GM21515 (cell line): Measurements from ENCODE around the gene SLC6A11.

Source experiments
- ATAC-seq: cut with Tn5 transposase; IDR thresholded peaks from one replicate; pipeline ENCODE4 v1.9.1; 2021; ENCODE audit not compliant: unreplicated experiment

SLC6A11 gene

DNA sequence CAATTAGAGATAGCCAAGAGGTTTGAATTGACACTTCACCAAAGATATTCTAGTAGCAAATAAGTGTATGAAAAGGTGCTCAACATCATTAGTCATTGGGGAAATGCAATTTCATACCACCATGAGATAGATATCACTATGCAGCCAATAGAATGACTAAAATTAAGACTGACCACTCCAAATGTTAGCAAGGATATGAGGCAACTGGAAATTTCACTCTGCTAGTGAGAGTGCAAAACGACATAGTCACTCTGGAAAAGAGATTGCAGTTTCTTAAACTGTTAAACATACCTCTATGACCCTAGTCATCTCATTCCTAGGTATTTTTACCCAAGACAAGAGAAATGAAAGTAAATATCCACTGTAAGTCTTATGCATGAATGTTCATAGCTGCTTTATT, 27.6 kb upstream of the SLC6A11 start:
- ATAC-seq = no peak

DNA sequence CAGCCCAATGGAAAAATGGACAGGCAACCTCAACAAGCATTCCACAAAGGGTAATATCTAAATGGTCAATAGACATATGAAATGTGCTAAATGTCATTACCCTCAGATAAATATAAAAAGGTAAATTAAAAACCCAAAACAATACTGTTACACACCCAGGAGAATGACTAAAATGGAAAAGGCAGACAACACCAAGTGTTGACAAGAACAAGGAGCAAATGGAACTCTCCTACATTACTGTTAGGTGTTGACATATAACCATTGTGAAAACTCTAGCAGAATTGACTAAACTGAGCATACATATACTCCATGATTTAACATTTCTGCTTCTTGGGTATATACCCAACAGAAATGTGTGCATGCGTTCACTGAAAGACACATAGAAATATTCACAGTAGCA, 25.3 kb upstream of the SLC6A11 start:
- no peak for ATAC-seq

DNA sequence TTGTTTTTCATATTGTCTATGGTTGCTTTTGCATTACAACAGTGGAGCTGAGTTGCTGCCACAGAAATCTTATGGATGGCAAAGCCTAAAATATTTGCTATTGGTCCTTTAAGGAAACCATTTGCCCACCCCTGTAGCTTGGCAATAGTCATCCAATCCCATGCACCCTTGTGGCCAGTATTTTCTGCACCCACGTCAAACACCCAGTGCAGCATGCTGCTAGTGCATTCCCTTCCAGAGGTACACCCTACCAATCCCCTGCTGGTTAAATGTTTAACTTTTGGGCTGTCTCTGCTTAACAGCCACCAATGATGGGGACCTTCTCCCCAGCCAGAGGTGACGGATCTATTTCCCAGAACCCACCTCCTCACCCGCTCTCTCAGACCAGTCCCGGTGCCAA, 23.8 kb upstream of the SLC6A11 start:
- no peak for ATAC-seq

DNA sequence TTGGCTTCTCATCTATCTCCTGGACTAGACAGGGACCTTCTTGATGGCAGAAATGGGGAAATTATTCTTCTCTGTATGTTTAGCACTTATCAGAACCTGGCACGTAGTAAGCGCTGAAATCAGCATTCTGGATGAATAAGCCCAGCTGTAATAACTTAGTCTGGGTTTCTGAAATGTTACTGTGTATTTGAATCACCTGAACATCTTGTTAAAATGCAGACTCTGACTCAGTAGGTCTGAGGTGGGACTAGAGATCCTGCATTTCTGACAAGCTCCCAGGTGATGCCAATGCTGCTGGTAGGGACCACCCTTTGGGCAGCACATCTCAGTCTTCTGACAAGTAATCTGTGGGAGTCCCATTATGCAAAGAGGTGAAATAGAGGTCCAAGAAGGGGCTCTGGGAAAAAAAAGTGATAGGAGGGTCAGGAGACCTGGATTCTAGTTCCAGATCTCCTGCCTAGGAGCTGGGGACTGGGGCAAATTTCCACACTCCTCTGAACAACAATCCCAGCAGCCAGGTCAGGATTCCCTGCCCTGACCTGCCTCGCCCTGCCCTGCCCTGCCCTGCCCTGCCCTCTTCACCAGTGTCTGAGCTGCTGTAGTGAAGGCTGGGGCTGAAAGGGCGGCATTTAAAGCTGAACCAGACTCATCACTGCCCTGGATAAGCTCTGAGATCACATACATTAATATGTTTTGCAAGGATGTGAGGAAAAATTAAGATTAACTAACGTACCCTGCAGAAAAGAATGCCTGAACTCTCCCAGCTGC, 17.2 kb upstream of the SLC6A11 start:
- ATAC-seq = no peak

DNA sequence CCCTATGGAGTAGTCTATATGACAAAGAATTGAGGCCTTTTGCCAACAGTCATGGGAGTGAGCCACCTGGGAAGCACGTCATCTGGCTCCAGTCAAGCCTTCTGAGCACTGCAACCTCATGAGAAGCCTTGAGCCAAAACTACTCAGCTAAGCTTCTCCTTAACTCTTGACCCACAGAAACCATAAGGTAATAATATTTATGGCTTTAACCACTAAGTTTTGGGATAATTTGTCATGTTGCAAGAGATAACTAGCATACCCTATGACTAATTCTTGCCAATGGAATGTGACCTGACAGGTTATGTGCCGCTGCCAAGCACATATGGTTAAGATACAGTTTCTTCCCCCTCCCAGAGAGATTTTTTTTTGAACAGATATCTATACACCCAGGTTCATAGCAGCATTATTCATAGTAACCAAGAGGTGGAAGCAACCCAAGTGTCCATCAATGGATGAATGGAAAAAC, 11.8 kb upstream of the SLC6A11 start:
- ATAC-seq = no peak

DNA sequence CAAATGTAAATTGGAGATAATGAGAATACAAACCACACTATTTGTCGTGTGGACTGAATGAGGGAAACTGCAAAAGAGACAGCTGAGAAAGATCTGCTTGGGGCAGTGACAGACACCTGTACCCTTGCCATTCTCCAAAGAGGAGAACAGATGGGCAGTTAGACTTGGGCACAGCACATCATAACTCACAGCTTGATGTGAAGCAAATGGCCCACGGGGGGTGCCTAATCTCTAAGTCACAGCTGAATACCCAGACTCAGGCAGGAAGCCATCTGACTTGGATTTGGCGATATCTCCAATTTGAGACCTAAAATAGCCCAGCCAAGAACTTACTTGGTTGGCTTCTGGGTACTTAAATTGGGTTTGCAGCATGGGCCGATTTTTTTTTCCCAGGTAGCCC, 10.0 kb upstream of the SLC6A11 start:
- no peak for ATAC-seq

DNA sequence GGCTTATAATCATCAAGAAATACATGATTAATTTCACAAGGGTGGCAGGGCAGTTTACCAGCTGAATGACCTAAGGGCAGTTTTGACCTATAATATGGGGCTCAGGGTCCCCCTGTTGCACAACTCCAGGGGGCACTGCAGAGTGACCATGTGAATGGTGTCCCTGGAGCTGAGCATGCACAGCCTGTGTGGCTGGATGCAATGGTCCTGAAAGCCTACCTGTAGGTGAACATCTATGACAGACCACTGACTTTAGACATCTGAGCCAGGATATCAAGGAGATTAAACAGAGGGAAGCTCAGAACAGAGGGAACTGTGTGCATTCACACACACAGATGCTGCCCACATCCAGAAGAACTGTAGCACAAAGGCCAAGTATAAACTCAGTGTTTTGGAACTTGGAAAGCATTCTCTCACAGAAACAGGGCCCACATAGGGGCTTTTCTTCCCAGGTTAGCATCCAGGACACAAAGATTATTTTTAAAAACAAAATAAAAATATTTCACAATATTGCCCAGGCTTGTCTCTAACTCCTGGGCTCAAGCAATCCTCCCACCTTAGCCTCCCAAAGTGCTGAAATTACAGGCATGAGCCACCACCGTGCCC, 7.8 kb upstream of the SLC6A11 start:
- ATAC-seq = no peak

DNA sequence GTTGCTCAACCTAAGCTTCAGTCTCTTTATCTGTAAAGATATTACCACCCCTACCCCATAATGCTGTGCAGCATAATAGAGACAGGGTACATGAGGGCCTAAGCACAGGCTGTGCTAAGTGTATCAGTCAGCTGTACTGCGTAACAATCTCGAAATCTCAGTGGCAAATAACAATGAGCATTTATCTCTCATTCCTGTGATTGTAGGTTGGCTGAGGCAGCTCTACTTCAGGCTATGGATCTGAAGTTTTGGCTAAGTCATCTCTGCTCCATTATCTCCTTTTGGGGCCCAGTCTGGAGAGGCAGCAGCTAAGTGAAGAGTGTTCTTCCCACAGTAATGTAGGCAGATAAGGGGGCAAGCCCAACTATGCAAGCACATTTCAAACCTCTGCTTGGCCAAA, 7.1 kb upstream of the SLC6A11 start:
- ATAC-seq = no peak

DNA sequence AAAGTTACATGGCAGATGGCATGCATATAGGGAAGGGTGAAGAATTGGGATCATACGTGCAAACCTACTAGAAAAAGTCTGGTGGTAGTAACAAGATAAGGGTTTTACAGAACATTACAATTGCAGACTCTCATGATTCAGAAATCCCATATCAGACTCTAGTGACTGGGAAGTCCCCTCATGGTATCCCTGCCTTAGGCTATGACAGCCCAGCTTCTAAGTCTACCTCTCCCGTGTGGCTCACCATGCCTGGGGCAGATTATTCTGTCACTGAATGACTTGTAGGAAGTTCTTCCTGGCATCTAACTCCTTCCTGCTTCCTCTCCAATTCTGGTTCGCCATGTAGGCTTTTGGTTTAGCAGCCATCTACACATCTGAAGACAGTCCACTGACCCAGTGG, 5.7 kb upstream of the SLC6A11 start:
- no peak for ATAC-seq

DNA sequence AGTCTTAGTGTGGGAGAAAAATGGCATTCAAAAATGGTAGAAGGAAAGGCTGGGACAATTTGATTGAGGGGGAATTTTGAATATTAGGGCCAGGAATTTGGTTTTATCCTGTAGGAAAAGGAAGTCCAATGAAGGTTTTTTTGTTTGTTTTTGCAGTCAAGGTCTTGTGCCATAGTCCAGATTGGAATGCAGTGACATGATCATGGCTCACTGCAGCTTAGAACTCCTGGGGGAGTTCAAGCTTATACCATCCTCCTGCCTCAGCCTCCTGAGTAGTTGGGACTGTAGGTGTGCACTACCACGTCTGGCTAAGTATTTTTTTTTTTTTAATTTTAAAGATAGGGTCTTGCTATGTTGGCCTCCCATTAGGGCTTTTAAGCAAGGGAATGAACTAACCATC, 2.6 kb upstream of the SLC6A11 start:
- no peak for ATAC-seq

DNA sequence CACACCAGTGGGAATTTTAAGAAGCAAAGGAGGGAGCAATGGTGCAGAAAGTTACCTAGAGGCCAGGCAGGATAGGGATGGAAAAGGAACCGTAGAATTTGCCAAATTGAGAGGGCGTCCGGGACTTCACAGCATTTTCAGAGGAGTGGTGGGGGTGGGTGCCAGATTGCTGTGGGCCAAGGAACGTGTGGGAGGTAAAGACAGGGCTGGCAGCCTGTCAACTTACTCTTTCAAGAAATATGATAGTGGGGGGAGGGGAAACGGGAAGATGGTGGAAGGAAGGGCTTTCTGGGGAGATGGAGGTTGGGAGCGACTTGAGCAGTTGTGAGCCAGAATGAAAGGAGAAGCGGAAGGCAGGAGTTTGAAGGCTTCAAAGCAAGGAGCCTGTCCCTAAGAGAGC, 1.4 kb upstream of the SLC6A11 start:
- ATAC-seq = no peak

DNA sequence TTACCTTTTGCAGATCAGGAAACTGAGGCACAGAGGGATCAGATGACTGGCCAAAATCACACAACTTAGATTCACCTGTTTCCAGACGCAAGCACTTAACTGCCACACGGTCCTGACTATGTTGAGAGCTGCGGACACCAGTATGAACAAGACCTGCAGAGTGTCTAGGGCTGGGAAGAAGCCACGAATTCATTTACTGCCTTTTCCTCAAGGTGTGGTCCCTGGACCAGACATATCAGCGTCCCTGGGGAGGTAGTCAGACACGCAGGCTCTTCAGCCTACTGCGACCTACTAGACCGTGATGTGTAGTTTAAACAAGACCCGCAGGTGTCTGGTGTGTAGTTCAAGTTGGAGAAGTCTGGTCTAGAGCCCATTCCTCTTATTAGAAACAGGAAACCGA, 541 bp upstream of the SLC6A11 start:
- no peak for ATAC-seq

DNA sequence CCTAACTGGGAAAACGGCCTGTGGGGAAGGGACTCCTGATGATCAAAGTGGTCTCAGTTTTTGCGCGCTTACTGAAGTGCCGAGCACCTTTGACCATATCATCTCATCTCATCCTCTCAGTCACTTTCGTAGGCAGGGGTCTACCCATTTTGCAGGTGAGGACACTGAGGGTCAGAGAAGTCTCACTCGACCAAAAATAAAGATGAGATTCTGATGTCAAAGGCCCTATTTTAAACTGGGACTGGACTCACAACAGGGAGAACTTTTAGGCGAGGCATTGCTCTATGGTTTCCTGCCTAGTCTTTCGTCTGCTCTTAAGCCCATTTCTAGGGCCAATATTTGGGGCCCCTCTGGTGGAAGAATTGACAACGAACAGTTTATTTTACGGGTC, 830 bp downstream of the SLC6A11 start:
- ATAC-seq = no peak

DNA sequence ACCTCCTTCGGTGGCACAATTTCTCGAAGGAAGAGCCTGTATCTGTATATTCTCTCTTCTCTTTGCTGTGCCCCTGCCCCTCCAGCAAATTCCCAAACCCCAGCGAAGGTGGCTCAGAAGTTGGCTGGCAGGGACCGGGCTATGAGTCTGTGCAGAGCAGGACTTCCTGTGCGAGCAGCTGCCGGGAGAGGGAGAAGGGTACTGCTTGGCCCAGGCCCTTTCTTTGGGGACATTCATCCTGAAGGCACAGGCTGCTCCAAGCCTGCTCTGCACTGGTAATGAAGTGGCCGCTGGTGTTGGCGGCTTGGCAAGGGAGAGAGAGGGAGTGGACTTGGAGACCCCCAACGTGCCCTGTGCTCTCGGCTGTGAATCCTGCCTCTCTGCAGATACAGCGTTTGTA, 1.5 kb downstream of the SLC6A11 start:
- no peak for ATAC-seq

DNA sequence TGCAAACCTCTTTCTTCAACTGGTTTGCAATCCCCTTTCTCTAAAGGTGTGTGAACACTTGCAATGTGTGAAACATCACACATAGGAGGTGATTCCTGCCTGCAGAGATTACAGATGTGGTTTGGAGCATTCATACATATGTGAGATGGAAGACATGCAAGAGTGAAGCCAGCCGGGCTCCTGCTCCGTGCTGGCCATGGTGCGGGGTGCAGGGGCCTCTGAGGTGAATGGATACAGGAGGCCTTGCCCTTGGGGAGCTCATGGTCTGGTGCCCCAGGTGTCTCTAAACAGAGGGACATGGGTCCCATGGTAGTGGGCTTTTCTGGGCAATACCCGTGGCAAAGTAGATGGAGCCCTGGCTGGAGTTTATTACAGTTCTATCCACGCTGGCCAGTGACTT, 6.0 kb downstream of the SLC6A11 start:
- ATAC-seq = no peak

DNA sequence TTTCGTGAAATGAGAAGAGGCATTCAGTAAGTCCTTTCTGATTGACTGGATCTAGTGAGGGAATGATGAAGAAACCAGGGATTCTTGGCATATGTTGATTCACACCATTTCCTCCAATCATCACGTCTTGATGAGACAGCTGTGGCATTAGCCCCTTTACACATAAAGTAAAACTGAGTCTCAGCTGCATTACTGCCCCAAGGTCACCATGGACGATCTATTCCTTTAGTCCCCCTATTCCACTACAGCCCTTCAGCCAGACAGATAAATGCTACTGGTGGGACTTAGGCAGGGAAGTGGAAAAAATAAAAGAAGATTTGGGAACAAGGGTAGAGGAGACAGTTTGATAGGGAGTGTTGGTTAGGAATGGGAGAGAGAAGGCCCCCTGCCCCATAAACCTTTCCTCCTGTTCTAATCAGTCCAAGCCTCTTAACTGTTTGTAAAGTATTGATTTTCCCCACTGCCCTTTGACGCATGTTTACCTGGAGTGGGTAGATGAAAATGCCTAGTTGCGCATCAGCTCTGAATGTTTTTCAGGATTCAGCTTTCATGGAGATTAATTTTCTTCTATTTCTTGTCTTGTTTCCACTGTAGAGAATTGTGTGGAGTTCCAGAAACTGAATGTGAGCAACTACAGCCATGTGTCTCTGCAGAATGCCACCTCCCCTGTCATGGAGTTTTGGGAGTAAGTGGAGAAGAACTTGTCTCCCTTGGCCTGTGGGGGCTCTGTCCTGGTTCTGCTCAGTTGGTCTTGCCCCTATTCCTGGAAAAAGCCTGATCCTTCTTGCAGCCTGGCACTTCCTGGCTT, 6.9 kb downstream of the SLC6A11 start:
- ATAC-seq = no peak

DNA sequence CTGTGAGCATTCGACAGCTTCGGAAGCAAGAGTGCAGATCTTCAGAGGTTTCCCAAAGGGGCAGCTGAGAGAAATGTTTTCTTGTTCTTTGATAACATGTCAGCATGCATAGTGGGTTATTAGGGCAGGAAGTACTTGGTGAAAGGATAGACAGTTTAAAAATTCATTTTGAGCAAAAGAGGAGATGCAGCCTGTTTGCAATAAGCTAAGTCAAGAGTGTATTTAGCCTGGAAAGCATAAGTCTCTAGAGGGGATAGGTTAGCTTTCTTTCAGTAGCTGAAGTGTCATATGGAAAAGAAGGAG, 7.4 kb downstream of the SLC6A11 start:
- no peak for ATAC-seq

DNA sequence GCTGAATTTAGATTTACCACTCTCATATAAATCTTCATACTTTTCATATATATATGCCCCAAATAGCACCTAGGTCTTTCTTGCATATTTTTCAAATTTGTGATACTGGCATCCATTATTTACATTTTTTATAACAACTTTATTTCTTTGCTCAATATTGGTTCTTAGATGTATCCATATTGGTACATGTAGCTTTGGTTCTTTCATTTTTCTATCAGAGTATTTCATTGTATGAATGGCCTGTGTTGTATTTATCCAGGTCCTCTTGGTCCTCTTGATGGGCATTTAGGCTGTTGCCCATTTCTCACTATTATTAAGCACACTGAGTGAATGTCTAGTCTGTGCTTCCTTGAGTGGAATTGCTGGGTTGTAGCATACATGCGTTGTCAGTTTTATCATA, 8.4 kb downstream of the SLC6A11 start:
- no peak for ATAC-seq

DNA sequence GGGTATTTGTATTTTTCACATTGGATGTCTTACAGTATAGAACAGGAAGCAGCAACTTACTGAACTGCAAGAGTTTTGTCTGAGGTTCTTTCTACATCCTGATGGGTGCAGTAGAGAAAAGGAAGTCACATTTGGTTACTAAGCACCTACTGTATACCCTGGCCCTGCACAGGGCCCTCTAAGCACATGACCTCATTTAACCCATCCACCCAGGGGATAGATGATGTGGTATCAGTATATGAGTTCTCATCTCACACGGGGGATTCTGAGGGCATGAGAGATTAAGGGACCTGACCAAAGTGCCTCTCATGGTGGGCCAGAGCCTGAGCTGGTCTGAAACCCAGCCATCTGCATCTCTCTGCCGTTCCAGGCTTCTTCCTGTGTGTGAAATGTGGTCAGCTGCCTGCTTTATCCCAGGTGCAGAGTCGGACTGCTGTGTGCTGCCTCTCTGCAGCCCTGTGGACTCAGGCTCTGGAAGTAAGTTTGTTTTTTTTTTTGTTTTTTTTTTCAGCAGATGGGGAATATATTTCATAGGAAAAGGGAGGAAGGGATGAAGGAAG, 17.9 kb downstream of the SLC6A11 start:
- ATAC-seq = no peak

DNA sequence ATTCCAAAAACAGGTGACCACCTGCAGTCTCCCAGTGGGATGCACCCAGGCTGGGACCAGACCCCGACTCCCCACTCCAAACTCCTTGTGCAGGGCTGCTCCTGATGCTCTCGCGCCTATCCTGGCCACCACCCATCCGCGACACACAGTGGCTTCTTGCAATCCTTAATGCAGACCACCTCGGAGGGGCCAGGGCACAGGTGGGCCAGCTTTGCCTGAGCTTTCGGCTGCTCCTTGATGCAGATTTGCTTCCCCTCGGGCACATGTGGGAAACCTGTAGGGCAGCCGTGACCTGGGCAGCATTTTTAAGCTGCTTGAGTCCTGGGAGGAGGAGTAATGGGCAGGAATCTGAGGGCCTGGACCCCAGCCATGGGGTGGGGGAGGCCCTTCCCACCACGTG, 18.9 kb downstream of the SLC6A11 start:
- ATAC-seq = no peak

DNA sequence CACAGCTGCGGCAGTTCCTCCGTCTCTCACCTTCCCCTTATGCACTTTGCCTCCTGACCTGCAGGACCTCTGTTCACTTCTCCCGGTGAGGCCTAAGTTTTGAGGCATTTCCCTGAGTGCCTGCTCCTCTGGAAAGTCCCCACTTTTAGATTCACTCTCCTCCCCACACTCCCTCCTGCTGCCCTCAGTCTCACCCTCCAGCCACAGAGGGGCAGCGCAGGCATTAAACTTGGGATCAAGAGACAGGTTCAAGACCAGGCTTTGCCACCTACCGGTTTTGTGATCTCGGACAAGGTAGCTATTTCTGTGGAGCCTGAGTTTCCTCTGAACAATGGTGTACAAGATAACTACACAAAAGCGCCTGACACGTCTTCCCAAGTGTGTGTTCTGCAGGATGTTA, 19.4 kb downstream of the SLC6A11 start:
- ATAC-seq = no peak

DNA sequence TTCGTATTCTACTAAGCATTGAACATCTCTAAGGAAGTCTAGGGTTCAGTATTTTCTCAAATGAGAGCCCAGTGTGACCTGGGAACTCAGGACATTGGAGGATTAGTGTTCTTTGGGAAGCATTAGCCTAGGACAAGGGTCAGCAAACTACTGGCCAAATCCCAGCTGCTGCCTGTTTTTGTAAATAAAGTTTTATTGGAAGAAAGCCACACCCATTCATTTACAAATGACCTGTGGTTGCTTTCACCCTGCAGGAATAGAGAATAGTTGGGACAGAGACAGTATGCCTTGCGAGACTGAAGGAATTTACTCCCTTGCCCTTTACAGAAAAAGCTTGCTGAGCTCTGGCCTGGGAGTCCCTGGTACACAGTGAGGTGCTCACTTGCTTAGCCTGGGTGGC, 20.6 kb downstream of the SLC6A11 start:
- ATAC-seq = no peak
